Measurements from ENCODE around the gene KANSL1. TPM values are rescaled to one million over a fixed set of nuclear protein-coding genes. Genes with fewer than 3 reads are reported as not detected.

The KANSL1 gene
- total RNA-seq, 1 donor from 2014 or later: 61.4 TPM

DNA sequence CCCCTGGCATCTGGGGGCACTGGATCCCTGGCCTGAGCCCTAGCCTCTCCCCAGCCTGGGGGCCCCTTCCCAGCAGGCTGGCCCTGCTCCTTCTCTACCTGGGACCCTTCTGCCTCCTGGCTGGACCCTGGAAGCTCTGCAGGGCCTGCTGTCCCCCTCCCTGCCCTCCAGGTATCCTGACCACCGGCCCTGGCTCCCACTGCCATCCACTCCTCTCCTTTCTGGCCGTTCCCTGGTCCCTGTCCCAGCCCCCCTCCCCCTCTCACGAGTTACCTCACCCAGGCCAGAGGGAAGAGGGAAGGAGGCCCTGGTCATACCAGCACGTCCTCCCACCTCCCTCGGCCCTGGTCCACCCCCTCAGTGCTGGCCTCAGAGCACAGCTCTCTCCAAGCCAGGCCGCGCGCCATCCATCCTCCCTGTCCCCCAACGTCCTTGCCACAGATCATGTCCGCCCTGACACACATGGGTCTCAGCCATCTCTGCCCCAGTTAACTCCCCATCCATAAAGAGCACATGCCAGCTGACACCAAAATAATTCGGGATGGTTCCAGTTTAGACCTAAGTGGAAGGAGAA lies 180.6 kb downstream of the KANSL1 start:
- TF ChIP-seq, protein P1, sequence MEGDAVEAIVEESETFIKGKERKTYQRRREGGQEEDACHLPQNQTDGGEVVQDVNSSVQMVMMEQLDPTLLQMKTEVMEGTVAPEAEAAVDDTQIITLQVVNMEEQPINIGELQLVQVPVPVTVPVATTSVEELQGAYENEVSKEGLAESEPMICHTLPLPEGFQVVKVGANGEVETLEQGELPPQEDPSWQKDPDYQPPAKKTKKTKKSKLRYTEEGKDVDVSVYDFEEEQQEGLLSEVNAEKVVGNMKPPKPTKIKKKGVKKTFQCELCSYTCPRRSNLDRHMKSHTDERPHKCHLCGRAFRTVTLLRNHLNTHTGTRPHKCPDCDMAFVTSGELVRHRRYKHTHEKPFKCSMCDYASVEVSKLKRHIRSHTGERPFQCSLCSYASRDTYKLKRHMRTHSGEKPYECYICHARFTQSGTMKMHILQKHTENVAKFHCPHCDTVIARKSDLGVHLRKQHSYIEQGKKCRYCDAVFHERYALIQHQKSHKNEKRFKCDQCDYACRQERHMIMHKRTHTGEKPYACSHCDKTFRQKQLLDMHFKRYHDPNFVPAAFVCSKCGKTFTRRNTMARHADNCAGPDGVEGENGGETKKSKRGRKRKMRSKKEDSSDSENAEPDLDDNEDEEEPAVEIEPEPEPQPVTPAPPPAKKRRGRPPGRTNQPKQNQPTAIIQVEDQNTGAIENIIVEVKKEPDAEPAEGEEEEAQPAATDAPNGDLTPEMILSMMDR (IDR thresholded peaks at IDR 0.05): no peak
- Mint-ChIP-seq H3K27ac (ENCODE audit: unreplicated experiment) (no peak overlapping the region), H3K27me3 (ENCODE audit: low read depth) (no peaks in the 10 kb centered on the region), H3K4me3 (ENCODE audit: unreplicated experiment) (no peak overlapping the region), H3K9me3 (ENCODE audit: low read depth) (no peaks in the 10 kb centered on the region), H3K4me1 (ENCODE audit: low read depth) (peaks cover 18% of the 10 kb centered on the region), H3K36me3 (ENCODE audit: low read depth) (no peaks in the 10 kb centered on the region)
- DNase-seq (ENCODE audit: low spot score): no peak

DNA sequence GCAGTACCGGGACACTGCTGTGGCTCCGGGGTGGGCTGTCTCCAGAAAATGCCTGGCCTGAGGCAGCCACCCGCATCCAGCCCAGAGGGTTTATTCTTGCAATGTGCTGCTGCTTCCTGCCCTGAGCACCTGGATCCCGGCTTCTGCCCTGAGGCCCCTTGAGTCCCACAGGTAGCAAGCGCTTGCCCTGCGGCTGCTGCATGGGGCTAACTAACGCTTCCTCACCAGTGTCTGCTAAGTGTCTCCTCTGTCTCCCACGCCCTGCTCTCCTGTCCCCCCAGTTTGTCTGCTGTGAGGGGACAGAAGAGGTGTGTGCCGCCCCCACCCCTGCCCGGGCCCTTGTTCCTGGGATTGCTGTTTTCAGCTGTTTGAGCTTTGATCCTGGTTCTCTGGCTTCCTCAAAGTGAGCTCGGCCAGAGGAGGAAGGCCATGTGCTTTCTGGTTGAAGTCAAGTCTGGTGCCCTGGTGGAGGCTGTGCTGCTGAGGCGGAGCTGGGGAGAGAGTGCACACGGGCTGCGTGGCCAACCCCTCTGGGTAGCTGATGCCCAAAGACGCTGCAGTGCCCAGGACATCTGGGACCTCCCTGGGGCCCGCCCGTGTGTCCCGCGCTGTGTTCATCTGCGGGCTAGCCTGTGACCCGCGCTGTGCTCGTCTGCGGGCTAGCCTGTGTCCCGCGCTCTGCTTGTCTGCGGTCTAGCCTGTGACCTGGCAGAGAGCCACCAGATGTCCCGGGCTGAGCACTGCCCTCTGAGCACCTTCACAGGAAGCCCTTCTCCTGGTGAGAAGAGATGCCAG lies 181.3 kb downstream of the KANSL1 start:
- Mint-ChIP-seq H3K9me3 (ENCODE audit: low read depth) (no peaks in the 10 kb centered on the region), H3K4me1 (ENCODE audit: low read depth) (peaks cover 20% of the 10 kb centered on the region), H3K27ac (ENCODE audit: unreplicated experiment) (no peak overlapping the region), H3K36me3 (ENCODE audit: low read depth) (no peaks in the 10 kb centered on the region), H3K4me3 (ENCODE audit: unreplicated experiment) (no peak overlapping the region), H3K27me3 (ENCODE audit: low read depth) (no peaks in the 10 kb centered on the region)
- no peak for DNase-seq (ENCODE audit: low spot score)
- TF ChIP-seq, protein P1 (IDR thresholded peaks at IDR 0.05): no peak

DNA sequence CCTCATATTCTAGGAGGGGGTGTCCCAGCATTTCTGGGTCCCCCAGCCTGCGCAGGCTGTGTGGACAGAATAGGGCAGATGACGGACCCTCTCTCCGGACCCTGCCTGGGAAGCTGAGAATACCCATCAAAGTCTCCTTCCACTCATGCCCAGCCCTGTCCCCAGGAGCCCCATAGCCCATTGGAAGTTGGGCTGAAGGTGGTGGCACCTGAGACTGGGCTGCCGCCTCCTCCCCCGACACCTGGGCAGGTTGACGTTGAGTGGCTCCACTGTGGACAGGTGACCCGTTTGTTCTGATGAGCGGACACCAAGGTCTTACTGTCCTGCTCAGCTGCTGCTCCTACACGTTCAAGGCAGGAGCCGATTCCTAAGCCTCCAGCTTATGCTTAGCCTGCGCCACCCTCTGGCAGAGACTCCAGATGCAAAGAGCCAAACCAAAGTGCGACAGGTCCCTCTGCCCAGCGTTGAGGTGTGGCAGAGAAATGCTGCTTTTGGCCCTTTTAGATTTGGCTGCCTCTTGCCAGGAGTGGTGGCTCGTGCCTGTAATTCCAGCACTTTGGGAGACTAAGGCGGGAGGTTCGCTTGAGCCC lies 182.5 kb downstream of the KANSL1 start:
- no peaks in the 10 kb centered on the region for H3K36me3 Mint-ChIP-seq (ENCODE audit: low read depth)
- H3K27me3 Mint-ChIP-seq (ENCODE audit: low read depth): no peaks in the 10 kb centered on the region
- TF ChIP-seq, protein P1 (IDR thresholded peaks at IDR 0.05): peak; percentile 9
- peaks cover 20% of the 10 kb centered on the region for H3K4me1 Mint-ChIP-seq (ENCODE audit: low read depth)
- no peak overlapping the region for H3K4me3 Mint-ChIP-seq (ENCODE audit: unreplicated experiment)
- no peak overlapping the region for H3K27ac Mint-ChIP-seq (ENCODE audit: unreplicated experiment)
- no peak for DNase-seq (ENCODE audit: low spot score)
- no peaks in the 10 kb centered on the region for H3K9me3 Mint-ChIP-seq (ENCODE audit: low read depth)

DNA sequence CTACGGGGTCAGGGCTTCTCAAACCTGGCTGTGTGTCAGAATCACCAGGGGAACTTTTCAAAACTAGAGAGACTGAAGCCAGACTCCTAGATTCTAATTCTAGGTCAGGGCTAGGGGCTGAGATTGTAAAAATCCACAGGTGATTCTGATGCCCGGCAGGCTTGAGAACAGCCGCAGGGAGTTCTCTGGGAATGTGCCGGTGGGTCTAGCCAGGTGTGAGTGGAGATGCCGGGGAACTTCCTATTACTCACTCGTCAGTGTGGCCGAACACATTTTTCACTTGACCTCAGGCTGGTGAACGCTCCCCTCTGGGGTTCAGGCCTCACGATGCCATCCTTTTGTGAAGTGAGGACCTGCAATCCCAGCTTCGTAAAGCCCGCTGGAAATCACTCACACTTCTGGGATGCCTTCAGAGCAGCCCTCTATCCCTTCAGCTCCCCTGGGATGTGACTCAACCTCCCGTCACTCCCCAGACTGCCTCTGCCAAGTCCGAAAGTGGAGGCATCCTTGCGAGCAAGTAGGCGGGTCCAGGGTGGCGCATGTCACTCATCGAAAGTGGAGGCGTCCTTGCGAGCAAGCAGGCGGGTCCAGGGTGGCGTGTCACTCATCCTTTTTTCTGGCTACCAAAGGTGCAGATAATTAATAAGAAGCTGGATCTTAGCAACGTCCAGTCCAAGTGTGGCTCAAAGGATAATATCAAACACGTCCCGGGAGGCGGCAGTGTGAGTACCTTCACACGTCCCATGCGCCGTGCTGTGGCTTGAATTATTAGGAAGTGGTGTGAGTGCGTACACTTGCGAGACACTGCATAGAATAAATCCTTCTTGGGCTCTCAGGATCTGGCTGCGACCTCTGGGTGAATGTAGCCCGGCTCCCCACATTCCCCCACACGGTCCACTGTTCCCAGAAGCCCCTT lies 183.3 kb downstream of the KANSL1 start:
- DNase-seq (ENCODE audit: low spot score): no peak
- no peaks in the 10 kb centered on the region for H3K27me3 Mint-ChIP-seq (ENCODE audit: low read depth)
- no peaks in the 10 kb centered on the region for H3K9me3 Mint-ChIP-seq (ENCODE audit: low read depth)
- peaks cover 20% of the 10 kb centered on the region for H3K4me1 Mint-ChIP-seq (ENCODE audit: low read depth)
- TF ChIP-seq, protein P1 (IDR thresholded peaks at IDR 0.05): no peak
- no peak overlapping the region for H3K27ac Mint-ChIP-seq (ENCODE audit: unreplicated experiment)
- no peak overlapping the region for H3K4me3 Mint-ChIP-seq (ENCODE audit: unreplicated experiment)
- no peaks in the 10 kb centered on the region for H3K36me3 Mint-ChIP-seq (ENCODE audit: low read depth)

DNA sequence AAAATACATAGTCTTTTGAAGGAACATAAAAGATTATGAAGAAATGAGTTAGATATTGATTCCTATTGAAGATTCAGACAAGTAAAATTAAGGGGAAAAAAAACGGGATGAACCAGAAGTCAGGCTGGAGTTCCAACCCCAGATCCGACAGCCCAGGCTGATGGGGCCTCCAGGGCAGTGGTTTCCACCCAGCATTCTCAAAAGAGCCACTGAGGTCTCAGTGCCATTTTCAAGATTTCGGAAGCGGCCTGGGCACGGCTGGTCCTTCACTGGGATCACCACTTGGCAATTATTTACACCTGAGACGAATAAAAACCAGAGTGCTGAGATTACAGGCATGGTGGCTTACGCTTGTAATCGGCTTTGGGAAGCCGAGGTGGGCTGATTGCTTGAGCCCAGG lies 184.6 kb downstream of the KANSL1 start:
- H3K4me1 Mint-ChIP-seq (ENCODE audit: low read depth): peaks cover 22% of the 10 kb centered on the region
- no peak overlapping the region for H3K27ac Mint-ChIP-seq (ENCODE audit: unreplicated experiment)
- no peak for DNase-seq (ENCODE audit: low spot score)
- H3K27me3 Mint-ChIP-seq (ENCODE audit: low read depth): no peaks in the 10 kb centered on the region
- H3K4me3 Mint-ChIP-seq (ENCODE audit: unreplicated experiment): no peak overlapping the region
- H3K36me3 Mint-ChIP-seq (ENCODE audit: low read depth): no peaks in the 10 kb centered on the region
- TF ChIP-seq, protein P1 (IDR thresholded peaks at IDR 0.05): no peak
- no peaks in the 10 kb centered on the region for H3K9me3 Mint-ChIP-seq (ENCODE audit: low read depth)
